Stimulated activated CD8-positive, alpha-beta memory T cell treated with anti-CD3 and anti-CD28 coated beads, Interleukin-12 subunit alpha, Interleukin-12 subunit beta, amount 100 ng/mL, for 24 hours (primary cell): Measurements from ENCODE around the gene CEP170B.
"Not testable (repeated sequence)": the region's sequence is repeated elsewhere in the genome, so short reads cannot be mapped to it uniquely, and the experiment has no call there.

Experiments
- DNase-seq: peaks from one replicate; pipeline ENCODE4 v3.0.0-alpha.2; 2020; ENCODE audit errors: extremely low read depth

CEP170B gene

DNA sequence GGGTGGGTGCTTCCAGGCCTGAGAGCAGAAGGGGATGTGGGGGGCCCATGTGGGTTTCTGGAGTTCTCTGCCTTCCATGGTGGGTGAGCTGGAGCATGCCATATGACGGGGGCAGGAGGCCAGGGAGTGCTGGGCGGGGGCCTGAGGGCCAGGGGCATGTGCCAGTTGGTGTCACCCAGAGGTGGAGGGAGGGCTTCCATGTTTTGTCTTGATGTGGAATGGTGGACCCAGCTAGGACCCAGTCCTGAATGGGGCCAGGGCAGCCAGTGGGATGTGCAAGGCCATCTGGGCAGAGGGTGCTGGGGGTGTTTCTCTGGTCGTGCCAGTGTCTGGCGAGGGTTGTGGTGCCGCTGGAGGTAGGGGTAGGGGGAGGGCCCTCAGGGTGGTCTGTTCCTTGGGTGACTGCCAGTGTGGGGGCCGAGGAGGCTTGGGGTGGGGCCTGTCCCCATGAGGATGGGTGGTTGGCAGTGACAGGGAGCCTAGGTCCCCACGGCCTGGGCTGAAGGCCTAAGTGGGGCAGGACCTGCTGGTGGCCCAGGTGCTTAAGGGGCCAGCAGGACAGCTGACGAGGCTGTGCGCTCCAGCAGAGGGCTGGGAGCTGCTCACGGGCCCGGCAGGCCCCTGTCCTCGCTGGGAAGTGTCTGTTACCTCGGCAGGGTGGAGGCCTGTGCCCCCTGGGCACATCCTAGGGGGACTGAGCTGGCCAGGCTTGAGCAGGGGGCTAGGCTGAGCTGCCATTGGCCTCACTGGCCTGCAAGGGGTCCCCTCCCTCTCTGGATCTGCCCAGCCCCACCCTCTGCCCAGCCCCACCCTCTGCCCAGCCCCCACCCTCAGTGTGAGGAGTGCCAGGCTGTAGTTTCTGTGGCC lies 26.8 kb downstream of the CEP170B start:
- DNase-seq: no peak

DNA sequence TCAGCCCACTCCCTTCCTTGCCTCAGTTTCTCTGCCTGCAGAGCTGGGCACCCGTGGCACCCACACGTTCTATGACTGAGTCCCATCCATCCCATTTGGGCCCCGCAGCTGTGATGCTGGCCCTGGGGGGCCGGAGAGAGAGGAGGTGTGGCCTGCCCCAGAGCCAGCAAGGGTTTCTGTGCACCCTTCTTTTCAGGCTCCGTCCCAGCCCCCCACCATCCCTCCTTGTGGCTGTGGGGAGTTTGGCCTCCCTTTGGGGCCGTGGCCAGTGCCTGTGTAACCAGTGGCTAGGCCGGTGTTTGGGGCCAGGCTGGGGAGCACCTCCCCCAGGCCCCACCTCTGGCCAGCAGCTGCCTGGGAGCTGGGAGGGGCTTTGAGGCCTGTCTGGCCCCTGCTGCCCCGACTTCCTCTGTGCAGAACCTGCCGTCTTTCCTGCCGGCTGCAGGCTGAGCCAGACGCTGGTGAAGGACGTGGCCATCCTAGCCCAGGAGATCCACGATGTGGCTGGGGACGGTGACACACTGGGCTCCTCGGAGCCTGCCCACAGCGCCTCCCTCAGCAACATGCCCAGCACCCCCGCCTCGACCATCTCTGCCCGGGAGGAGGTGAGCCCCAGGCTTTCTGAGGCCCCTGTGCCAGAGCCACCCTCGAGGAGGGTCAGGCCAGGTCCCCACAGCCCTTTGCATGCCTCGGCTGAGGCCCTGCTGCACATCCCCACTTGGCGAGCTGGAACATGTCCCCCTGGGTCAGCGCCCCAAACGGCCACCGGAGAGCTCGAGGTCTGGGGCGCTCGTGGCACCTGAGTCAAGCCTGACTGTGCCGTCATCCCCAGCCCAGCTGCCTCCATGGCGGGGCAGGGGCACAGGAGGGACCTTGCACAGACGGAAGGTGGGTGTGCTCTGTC lies 27.7 kb downstream of the CEP170B start:
- DNase-seq: no peak

DNA sequence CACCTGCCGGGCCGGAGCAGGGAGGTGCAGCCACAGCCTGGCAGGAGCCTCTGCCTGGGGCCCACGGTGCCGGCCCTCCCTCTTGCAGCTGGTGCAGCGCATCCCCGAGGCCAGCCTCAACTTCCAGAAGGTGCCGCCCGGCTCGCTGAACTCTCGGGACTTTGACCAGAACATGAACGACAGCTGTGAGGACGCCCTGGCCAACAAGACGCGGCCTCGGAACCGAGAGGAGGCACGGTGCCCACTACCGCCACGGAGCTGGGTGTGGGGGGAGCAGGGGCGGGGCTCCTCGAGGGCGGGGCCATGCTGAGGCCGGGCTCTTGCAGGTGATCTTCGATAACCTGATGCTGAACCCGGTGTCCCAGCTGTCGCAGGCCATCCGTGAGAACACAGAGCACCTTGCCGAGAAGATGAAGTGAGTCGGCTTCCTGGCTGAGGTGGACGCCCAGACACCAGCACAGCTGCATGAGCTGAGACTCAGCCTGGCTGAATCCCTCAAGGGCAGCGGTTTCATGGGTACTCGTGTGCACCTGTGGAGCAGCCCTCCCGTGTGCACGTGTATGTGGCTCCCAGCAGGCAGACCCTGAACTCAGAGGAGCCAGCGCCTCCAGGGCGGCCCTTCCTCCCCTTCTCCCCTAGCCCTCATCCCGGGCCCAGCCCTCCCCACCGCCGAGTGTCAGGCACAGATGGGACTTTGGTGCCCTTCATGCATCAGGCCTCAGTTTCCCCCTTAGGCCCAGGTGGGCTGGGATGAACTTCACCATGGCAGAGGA lies 28.6 kb downstream of the CEP170B start:
- DNase-seq: no peak

DNA sequence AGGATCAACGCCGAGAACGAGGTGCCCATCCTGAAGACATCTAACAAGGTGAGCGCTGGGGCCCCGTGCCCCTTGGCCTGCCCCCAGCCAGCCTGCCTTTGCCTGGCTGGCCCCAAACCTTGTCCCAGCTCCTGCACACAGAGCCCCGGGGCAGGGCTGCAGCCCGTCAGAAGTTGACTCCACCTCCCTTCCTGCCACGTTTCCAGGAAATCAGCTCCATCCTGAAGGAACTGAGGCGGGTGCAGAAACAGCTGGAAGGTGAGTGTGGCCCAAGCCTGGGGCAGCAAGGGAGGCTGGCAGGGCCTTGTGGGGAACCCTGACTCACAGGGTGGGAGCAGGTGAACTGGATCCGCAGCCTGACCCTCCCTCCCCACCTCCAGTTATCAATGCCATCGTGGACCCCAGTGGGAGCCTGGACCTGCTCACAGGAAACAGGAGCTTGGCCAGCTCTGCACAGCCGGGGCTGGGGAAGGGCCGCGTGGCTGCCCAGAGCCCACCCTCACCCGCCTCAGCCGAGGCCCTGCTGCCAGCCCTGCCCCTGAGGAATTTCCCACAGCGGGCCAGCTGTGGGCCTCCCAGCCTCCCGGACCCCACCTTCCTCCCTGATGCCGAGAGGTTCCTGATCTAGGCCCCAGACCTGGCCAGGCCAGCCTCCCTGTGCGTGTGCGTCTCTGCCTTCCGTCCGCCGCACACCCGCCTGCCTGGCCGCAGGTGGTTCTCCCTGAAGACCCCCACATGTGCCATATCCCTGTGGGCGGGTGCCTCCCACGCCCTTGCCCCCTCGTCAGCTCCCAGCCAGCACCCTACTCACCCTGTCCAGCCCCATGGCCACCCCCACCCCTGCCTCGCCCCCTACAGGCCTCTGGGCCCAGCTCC lies 29.5 kb downstream of the CEP170B start:
- DNase-seq: no peak

DNA sequence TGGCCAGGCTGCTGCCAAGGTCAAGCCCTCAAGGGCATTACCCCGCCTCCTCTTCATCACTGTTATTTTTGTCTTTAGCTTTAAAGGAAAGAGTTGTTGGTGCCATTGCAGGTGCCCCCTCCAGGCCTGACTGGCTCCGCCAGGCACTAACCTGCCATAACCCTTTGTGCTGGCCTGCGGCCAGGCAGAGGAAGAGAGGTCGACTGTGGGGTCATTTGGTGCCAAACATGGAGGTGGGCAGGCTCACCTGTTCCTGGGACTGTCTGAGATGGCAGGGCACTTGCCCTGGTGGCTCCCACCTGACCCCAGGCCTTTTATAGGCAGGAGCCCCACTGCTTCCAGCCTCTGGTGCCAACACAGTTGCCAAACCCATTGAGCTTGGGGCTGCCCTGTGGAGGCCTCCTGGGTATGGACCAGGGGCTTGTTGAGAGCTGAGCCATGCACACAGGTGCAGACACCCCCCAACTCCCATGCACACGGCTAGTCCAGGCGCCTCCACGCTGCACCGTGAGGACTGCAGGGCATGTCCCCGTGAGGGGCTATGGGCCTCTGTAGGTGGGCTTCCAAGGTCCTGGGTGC lies 30.2 kb downstream of the CEP170B start:
- DNase-seq: no peak

DNA sequence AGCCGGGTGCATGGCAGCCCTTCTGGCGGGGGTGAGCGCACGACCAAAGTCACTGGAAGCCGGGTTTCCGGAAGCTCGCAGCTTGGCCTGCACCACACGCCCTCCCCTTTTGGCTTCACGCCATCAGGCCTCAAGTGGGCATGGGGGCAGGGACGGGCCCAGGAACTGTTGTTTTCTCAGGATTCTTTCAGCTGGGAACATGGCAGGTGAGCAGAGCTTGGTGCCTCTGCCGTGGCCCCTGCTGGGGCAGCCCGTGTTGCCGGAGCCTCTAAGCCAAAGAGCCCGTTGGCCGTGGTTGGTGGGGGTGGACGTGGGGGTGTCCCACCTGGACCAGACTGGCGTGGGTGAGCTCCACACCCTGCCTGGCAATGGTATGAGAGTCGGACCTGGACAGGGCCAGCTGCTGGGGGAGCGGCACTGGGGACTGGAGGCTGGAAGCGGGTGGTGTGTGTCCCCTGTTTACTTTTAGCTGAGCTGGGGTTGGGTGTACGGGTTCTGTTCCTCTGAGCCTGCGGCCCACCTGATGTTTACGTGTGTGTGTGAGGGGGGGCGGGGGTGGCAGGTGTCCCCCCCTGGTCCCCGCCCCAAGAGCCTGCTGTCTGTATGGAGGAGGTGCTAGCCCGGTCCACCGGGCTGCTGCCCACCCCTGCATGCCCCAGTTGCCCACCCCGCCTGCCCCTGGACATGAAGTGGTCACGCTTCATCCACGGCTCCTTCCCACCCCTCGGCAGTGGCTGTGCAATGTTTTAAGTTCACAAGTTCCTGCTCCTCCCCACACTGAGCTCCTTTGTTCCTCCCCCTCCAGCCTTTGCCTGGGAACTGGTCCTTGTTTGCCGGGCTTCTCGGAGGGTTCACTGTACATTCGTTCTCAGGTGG lies 31.0 kb downstream of the CEP170B start:
- no peak for DNase-seq

DNA sequence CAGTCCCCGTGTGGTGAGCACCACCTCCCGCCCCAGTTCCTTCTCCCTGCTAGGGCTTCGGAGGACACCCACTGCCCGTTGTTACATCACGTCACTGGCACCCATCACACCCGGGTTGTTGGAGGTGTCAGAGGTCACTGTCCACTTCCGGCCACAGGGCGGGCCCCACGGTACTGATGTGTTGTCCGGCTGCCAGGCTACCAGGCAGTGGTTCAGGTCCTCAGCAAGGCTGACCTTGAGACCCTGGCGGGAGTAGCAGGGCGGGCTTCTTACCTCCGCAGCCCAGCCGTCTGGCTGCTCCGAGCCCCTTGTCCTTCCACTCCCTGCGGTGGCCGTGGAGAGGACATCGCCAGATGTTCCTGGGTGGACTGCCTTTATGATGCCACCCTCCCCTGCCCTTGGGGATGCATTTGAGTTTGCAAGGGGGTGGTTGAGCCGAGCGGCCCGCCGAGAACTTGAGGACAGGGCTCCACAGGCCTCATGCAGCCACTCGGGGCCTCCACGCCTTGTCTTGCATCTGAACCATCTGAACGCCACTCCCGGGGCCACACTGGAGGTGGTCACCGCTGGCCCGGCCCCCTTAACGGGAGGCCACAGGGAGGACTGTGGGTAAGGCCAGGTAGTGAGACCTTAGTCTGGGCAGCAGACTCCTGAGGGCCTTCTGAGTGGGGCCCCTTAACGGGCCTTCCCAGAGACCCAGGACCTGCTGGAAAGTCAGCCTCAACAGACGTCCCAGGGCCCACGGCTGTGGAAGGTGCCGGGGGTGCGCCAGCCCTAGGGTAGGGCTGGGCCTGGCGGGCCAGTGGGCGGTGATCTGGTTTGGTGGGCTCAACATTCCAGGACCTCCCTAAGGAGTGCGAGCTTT lies 32.5 kb downstream of the CEP170B start:
- no peak for DNase-seq

DNA sequence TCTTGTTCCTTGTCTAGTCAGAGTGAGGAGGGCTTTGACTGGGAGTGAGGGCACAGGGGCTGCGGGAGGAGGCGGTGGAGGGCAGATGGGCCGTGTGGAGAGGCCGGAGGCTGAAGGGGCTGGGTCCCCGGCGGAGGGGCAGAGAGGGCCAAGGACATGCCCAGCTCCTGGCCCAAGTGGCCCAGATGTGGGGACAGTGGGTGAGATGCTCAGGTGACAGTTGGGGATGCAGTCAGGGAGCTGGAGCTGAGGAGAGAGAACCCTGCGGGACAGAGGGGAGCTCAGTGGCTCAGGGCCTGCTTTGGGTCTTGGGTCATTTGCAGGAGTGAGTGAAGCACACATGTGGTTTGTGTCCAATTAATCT lies 33.1 kb downstream of the CEP170B start:
- no peak for DNase-seq

DNA sequence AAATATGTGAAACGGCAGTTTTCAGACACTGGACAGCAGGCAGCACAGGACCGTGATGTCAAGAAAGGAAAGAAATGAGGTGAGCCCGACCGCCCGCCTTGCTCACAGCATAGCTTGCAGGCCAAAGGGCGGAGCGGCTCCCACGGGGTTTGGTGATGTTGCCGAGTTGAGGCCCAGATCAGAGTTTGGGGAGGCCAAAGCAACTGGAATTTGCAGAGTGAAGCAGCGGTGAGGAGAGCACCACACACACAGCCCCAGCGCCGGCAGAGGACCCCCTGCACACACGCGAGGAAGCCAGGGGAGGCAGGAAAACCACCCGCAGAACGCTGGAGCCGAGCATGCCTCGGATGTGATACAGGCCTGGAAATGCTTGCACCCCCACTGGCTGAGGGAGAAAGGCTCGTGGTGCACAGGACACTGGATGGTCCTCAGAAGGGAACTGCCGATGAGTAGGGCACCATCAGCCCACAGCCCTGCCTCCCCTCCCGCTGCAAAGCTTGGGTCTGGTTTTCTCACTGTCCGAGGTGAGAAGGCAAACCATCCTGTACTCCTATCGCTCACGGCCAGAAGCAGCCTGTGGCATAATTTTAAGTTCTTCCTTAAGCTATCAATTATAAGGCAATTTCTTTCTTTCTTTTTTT lies 33.9 kb downstream of the CEP170B start:
- DNase-seq: no peak

DNA sequence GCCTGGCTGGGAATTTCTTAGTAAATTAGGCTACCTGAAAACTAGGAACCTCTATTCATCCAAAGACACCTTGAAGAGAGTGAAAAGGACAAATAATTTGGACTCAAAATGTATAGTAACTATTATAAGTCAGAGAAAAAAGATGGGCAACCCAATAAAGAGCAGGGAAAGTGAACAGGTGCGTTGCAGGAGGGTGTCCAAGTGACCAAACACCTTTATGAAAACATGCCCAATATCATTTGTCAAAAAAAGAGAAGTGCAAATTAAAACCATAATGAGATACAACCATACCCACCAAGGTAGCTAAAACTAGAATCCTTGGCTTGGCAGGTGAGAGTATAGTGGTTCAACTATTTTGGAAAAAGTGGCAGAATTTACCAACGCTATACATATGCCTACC lies 34.7 kb downstream of the CEP170B start:
- DNase-seq: no peak

DNA sequence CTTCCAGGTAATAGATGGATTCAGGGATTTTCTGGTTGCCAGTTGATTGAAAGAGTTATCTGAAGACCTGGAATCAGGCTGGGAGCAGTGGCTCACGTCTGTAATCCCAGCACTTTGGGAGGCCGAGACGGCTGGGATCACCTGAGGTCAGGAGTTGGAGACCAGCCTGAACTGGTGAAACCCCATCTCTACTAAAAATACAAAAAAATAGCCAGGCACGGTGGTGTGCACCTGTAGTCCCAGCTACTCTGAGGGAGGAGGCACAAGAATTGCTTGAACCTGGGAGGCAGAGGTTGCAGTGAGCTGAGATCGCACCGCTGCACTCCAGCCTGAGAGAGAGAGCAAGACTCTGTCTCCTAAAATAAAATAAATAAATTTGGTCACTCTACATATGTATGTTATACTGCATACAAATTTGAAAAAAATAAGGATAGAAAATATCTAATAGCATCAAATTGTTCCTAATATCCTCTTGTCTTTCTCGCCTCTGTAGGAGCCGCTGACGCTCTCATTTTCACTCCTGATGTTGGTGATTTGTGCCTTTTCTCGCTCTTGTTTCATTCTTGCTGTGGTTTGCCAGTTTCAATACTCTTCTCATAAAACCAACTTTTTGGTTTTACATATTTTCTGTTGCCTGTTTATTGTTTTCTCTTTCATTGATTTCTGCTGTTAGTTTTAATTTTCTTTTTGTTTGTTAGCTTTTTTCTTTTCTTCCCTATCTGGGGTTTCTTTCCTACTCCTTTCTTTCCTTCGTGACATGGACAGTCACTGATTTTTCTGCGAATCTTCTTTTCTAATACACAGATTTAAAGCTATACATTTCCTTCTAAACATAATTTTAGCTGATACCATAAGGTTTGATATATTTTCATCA lies 35.8 kb downstream of the CEP170B start:
- DNase-seq: no peak

DNA sequence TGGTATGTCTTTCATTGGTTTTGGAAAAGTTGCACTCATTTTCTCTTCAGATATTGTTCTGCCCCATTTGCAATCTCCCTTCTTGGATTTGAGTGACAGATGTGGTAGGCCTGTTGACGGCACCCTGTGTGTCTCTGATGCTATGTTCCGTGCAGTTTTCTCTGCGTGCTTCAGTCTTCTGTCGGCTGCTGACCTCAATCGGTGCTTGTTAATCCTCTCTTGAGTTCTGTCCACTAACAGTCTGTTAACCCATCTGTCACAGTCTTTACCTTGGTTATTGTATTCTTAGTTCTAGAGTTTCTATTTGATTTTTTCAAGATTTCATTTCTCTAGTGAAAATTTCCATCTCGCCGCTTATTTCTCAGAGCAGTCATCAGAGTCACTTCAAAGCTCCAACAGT lies 38.9 kb downstream of the CEP170B start:
- no peak for DNase-seq

DNA sequence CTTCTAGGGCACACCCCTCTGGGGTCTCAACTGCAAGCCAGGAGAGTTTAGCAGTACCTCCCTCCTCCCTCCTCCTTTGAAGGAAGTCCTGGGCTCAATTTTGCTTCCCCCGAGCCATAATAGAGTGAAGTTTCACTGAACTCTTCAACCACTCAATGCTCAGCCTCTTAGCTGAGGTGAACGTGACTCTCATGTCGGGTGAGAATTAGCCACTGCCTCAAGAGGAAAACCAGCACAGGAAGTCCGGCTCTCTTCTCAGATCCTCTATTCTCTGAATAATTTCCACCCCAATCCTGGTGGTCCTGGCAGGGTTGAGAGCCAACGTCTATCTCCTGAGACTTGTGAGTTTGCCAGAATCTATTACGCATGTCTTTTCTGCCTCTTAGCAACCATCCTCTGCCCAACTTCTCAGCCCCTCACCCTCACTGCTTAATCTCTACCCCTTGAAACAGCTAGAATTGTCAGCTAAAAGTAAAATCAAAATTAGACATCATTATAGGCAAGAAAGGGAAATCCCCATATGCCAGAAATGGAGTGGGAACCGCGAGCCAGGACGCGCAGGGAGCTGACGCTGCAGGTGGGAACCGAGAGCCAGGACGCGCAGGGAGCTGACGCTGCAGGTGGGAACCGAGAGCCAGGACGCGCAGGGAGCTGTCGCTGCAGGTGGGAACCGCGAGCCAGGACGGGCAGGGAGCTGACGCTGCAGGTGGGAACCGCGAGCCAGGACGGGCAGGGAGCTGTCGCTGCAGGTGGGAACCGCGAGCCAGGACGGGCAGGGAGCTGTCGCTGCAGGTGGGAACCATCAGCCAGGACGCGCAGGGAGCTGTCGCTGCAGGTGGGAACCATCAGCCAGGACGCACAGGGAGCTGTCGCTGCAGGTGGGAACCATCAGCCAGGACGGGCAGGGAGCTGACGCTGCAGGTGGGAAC lies 39.8 kb downstream of the CEP170B start:
- not testable (repeated sequence) for DNase-seq

DNA sequence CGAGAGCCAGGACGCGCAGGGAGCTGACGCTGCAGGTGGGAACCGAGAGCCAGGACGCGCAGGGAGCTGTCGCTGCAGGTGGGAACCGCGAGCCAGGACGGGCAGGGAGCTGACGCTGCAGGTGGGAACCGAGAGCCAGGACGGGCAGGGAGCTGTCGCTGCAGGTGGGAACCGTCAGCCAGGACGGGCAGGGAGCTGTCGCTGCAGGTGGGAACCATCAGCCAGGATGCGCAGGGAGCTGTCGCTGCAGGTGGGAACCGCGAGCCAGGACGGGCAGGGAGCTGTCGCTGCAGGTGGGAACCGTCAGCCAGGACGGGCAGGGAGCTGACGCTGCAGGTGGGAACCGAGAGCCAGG lies 40.5 kb downstream of the CEP170B start:
- not testable (repeated sequence) for DNase-seq

DNA sequence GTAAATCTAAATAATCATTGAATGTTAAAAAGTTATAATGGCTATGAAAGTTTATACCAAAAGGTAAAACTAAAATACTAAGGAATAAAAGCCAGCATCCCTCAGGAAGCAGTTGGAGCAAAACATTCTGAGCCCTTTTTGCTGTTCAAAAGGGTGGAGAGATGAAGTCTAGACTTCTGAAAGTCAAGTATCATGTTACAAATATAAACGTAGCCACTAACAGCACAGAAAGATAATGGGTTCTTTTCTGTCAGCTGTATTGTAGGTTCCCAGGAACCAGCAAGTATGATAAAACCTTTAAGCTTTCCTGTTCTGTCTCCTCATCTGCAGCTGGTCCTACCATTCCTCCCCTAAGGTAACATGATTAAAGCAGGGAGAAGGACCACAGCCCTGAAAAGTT lies 43.2 kb downstream of the CEP170B start:
- no peak for DNase-seq

DNA sequence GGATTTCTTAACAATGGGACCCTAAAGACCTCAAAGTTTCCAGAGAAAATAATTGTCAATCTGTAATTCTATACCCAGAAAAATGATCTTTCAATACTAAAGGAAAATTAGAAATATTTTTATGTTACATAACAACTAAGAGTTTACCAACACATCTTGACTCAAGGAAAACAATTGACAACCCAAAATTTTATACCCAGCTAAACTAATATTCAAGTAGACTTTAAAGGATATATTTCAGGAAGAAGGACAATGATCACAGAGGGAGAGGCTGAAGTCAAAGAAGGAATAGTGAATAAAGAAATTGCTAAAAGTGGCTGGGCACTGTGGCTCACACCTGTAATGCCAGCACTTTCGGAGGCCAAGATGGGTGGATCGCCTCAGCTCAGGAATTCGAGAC lies 47.0 kb downstream of the CEP170B start:
- no peak for DNase-seq
